ENCODE data around the gene PPP2R2B. TPM values are rescaled to one million over a fixed set of nuclear protein-coding genes. Genes with fewer than 3 reads are reported as not detected.

PPP2R2B gene
- polyA plus RNA-seq, 4 donors: 13.1 to 14.9 (median 13.9) TPM

GRCh38 chr5:146889169-146889568 is 10.6 kb upstream of the PPP2R2B start:
- DNase-seq (ENCODE audit: low read depth in 4 of 4, low spot score in 2 of 4): no peak

GRCh38 chr5:146888351-146888978 is 9.9 kb upstream of the PPP2R2B start:
- DNase-seq (ENCODE audit: low read depth in 4 of 4, low spot score in 2 of 4): no peak

- DNase-seq (ENCODE audit: low read depth in 4 of 4, low spot score in 2 of 4): no peak
Observed at GRCh38 chr5:146884066-146884626, 5.6 kb upstream of the PPP2R2B start.

- no peak for DNase-seq (ENCODE audit: low read depth in 4 of 4, low spot score in 2 of 4)
Observed at GRCh38 chr5:146883511-146883910, 5.0 kb upstream of the PPP2R2B start.

GRCh38 chr5:146880966-146881365 is 2.4 kb upstream of the PPP2R2B start:
- no peak for DNase-seq (ENCODE audit: low read depth in 4 of 4, low spot score in 2 of 4)

GRCh38 chr5:146877783-146878475 is 628 bp downstream of the PPP2R2B start:
- no peak for DNase-seq (ENCODE audit: low read depth in 4 of 4, low spot score in 2 of 4)

- DNase-seq (ENCODE audit: low read depth in 4 of 4, low spot score in 2 of 4): no peak
Observed at GRCh38 chr5:146877178-146877681, 1.3 kb downstream of the PPP2R2B start.

- no peak for DNase-seq (ENCODE audit: low read depth in 4 of 4, low spot score in 2 of 4)
Observed at GRCh38 chr5:146873186-146873917, 5.2 kb downstream of the PPP2R2B start.

- no peak for DNase-seq (ENCODE audit: low read depth in 4 of 4, low spot score in 2 of 4)
Observed at GRCh38 chr5:146872188-146872587, 6.4 kb downstream of the PPP2R2B start.

GRCh38 chr5:146867996-146868708 is 10.4 kb downstream of the PPP2R2B start:
- DNase-seq (ENCODE audit: low read depth in 4 of 4, low spot score in 2 of 4): no peak

- no peak for DNase-seq (ENCODE audit: low read depth in 4 of 4, low spot score in 2 of 4)
Observed at GRCh38 chr5:146866263-146866662, 12.3 kb downstream of the PPP2R2B start.

- DNase-seq (ENCODE audit: low read depth in 4 of 4, low spot score in 2 of 4): no peak
Observed at GRCh38 chr5:146862641-146863040, 15.9 kb downstream of the PPP2R2B start.

GRCh38 chr5:146860213-146860893 is 18.2 kb downstream of the PPP2R2B start:
- no peak for DNase-seq (ENCODE audit: low read depth in 4 of 4, low spot score in 2 of 4)

- DNase-seq (ENCODE audit: low read depth in 4 of 4, low spot score in 2 of 4): no peak
Observed at GRCh38 chr5:146852089-146852488, 26.5 kb downstream of the PPP2R2B start.

- no peak for DNase-seq (ENCODE audit: low read depth in 4 of 4, low spot score in 2 of 4)
Observed at GRCh38 chr5:146851133-146851532, 27.4 kb downstream of the PPP2R2B start.

GRCh38 chr5:146849694-146850303 is 28.8 kb downstream of the PPP2R2B start:
- DNase-seq (ENCODE audit: low read depth in 4 of 4, low spot score in 2 of 4): no peak

GRCh38 chr5:146848133-146848532 is 30.4 kb downstream of the PPP2R2B start:
- no peak for DNase-seq (ENCODE audit: low read depth in 4 of 4, low spot score in 2 of 4)

- DNase-seq (ENCODE audit: low read depth in 4 of 4, low spot score in 2 of 4): no peak
Observed at GRCh38 chr5:146840016-146840415, 38.5 kb downstream of the PPP2R2B start.

- no peak for DNase-seq (ENCODE audit: low read depth in 4 of 4, low spot score in 2 of 4)
Observed at GRCh38 chr5:146836226-146836842, 42.2 kb downstream of the PPP2R2B start.
